Stimulated activated CD4-positive, alpha-beta T cell treated with anti-CD3 and anti-CD28 coated beads, TNF-alpha, amount 100 ng/mL, for 4 hours (primary cell): ENCODE measurements around the gene STX19.

ENCODE experiments used
- DNase-seq, 3 experiments: peaks; one replicate each; pipeline ENCODE4 v3.0.0-alpha.2; 2020; ENCODE audit warnings: low read depth in 3 of 3

Gene STX19

DNA sequence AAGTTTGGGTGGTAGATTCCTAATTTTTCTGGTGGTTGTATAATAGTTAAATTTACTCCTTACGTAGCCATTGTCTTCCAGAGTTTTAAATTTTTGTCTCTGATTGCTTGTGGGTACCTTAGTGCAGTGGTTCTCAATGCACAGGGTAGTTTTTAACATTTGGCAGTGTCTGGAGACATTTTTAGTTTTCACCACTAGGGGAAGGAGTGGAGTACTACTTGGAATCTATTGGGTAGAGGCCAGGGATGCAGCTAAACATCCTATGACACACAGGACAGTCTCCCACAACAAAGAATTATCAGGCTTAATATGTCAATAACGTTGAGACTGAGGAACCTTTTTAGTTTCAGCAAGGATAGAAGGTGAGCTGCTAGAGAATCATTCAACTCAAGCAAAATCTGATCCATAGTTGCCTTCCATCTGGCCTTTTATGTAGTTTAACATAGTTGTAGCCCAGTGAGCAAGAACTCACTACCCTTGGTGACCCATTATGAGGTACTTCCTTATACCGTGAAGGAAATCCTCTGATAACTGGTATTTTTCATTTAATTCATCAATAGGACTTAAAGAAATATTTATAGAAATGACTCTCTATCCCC, 8.6 kb upstream of the STX19 start:
- DNase-seq, result no peak

DNA sequence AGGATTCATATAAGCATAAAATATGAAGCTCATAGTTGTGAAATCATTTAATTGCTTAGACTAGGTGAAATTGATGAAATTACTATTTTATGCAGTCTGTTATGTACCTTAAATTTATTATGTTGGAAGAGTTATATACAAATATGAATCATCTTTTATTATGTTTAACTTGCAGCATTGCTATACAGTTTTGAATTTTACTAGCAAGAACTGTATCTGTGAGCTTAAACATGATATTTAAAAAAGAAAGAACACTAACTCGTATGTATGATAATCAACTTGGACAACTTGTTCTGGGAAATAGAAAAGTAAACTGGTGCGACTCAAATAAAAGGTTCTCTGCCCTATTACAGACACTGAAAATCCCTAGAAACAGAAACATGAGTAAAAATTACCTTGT, 1.8 kb downstream of the STX19 start:
- no peak for DNase-seq

DNA sequence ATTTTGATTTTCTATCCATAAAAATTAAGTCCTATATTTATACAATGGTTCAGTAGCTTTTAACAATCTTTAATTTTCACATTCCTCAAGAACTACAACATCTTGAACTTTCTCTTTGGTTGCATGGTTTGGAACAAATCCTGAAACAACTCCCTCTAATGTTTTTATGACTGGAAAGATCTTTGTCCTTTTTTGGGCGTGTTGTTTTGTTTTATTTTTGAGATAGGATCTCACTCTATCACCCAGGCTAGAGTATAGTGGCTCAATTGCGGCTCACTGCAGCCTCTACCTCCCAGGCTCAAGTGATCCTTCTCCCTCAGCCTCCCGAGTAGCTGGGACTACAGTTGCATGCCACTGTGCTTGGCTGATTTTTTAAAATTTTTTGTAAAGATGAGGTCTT, 4.0 kb downstream of the STX19 start:
- no peak for DNase-seq

DNA sequence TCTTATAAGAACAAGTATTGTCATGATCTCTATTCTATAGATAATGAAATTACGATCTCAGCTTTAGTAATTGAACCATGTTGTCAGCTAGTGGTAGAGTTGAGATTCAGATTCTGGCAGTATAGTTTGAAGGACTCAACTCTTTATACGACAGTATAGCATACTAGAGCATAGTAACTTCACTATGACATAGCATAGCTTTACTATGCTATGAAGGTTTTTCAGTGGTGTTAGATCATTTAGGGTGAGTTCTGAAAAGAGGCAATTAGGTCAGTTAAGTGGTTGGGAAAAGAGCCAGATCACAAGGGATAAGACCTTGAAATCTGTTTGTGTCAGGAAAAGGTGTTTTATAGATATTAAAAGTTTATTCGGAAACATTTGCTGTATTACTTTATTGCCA, 8.1 kb downstream of the STX19 start:
- no peak for DNase-seq

DNA sequence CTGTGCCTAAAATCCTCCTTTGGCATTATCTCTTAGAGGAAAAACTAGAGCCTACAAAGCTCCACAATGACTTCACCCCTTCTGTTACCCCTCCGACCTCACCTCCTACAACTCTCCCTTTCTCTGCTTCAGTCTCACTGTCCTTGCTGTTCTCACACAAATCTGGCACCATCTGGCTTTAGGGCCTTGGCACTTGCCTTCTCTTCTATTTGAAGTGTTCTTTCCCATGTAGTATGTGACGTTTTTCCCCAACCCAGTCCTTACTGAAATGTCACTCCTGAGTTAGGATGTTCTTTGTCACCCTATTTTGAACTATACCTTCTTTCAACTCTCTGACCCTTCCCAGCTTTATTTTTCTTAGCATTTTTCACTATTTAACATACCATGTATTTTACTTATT, 8.7 kb downstream of the STX19 start:
- DNase-seq, result no peak

DNA sequence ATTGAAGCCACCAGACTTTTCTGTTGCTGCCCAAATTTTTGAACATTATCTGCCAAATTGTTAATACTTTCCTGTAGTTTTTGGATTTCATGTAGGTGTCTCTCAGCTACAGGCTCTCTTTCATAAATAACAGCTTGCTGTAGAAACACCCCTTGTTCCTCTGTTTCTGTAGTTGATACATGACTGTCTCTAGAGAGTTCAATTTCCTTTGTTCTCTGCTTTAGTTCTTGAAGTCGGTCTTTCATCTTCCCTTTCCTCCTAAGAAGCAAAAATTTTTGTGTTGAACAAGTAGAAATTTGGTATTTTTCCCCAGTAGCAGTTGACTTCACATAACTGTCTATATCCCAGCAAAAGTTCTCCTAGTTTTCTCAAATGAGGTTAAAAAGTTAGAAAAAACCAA, 13.4 kb downstream of the STX19 start:
- DNase-seq, result no peak

DNA sequence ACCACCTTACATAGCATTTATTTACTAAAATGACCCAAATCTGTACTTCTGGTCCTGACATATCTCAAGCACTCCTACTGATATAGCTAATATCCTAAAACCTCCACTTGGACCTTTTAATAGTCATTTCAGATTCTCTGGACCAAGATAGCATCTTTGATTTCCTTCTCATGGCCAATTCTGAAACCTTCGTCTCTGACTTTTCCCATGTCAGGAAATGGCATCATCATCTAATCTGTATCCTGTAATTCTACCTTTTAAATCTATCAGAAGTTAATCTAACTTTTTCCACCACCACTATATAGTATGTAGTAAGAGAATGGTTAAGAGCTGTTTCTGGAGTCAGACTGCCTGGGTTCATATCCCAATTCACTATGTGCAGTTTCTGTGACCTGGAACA, 16.2 kb downstream of the STX19 start:
- no peak for DNase-seq

DNA sequence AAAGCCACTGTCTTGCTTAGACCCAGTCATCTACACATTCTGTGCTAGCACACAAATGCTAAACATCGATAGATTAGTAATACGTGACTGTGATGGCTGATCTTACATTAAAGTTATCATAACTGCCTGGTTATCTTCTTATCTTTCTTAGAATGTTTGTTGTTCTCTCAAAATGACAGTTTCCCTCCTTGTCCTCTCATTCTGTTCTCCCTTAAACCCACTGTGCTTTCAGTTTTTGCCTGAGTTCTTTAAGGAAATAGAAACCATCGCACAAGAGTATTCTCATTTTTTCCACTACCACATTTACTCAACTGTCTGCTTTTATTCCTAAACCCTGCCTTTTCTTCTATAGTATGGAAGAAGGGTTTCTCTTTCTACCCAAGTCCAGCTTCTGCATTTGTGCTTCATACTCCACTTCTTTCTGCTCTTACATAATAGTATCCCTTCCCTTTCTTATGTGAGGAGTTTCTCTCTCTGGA, 17.1 kb downstream of the STX19 start:
- DNase-seq, result no peak

DNA sequence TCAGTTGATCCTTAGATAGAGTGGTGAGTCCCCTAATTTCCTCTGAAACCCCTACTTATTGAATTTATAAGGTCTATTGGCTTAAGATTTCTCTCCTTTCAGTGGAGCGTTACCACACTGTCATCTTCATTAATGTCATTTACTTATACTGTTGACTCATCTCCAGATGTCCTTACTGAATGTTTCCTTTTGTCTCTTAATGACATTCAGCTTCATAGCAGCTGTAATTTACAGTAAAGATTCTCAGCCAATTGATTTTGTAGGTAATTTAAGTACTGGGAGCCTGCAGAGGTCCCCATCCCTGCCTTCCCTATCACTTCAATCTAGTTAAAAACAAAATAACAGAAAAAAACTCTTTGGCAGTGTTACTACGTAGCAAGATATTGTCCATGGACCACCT, 18.8 kb downstream of the STX19 start:
- DNase-seq, result no peak

DNA sequence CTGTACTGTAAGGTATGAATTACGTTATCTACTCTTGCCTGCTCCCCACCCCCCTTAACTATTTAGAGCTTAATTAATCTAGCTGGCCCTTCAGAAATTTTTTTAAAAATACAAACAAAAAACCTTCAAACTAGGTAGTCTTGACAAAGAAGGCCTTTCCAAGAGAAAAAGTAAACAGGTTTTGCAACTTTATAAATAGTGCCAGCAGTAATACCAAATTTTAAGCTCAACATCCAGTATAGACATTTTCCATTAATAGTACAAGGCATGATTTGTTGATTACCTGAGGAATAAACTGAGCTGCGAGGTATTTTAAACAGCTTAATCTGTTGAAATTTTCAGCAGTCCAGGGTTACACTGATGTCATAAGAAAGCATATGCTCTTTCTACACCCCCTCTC, 20.1 kb downstream of the STX19 start:
- no peak for DNase-seq

DNA sequence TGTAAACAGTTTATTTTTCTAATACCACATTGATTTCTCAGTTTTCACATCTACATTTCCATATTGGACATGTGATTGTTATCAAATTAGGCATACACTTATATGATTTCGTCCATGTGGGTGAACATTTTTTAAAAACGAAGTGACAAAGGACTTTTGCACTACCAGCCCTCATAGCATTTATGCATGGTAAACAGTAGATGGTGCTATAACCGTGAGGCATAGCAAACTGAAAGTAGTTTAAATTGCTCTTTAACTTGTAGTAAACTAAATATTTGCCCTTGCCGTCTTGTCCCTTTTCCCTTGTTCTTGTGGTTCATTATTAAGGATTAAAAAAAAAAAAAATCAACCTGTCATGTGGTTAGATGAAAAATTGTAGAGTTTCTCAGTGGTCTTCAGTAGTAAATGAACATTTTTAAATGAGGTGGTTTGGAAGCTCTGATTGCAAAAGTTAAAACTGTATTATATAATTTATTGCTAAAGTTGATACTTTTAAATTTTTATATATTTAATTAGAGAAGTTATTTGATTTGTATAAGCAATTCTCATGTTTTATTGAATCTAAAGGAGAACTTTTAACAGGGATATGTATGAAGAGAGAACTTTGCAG, 24.0 kb downstream of the STX19 start:
- DNase-seq, result no peak

DNA sequence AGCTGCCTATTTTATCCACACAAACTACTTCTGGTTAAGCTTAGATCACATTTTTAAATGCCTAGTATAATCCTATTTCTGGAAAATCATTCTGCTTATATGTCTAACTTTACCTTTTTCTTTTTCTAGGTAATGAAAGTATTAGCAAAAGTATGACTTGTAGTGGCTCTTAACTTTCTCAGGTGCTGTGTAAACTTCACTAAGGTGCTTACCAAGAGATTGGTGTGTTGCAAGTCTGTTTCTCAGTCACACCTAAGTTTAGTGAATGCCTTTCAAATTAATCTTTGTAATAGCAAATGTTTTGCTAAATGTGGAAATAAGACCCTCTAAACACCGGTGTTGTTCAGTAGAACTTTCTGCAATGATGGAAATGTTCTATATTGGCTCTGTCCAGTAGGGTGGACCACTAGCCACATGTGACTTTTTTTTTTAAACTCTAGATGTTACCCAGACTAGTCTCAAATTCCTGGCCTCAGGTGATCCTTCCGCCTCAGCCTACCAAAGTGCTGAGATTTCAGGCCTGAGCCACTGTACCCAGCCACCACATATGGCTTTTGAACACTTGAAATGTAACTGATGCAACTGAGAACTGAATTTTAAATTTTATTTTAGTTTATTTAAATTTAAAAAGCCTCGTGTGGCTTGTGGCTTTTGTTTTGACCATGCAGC, 26.4 kb downstream of the STX19 start:
- no peak for DNase-seq

DNA sequence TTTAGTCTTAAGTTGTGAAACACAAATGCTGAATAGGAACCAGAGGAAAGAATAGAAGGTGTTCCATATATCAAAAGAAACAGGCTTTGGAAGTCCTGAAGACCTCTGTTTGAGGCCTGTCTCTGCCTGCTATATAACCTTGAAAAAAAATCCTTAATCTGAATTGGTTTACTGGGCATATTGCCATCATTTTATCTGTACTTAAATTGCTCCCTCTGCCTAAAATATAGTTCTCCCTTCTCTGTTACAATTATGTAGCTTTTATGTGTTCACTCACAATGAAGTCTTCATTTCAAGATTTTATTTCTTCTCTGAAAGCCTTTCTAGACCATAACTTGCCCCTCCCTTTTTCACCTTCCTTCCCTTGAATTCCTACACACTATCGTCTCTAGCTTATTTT, 27.2 kb downstream of the STX19 start:
- DNase-seq, result no peak

DNA sequence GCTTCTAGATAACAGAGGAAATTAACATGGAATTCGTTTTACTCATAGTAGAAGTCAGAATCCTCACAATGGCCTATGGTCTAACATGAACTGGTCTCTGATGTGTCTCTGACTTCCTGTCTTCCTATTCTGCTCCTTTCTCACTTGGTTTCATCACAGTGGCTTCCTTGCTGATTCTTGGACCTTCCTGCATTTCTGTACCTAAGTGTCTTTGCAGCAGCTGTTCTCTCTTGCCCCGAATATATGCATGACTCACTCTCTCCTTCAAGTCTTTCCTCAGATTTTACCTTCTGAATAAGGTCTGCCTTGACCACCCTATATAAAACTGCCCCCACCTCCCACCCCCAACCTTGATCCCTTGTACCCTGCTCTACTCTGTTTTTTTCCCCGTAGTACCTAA, 34.3 kb downstream of the STX19 start:
- no peak for DNase-seq

DNA sequence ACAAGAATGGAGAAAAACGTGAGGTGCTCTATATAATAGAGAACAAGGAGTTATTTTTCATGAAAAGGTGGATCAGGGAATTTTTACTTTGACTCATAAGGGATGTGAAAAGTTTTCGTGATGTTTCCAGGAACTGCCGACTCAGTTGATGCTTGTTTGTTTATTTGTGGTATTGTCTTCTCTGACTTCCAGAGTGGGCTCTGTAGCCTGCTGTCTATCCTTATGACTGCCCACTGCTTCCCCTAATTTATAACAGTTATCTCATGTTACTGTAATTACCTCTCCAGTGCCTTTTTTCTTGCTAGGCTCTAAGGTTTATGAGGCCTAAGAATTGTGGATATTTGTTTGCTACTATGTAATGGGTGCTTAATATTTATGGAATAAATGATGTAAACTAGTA, 36.2 kb downstream of the STX19 start:
- no peak for DNase-seq

DNA sequence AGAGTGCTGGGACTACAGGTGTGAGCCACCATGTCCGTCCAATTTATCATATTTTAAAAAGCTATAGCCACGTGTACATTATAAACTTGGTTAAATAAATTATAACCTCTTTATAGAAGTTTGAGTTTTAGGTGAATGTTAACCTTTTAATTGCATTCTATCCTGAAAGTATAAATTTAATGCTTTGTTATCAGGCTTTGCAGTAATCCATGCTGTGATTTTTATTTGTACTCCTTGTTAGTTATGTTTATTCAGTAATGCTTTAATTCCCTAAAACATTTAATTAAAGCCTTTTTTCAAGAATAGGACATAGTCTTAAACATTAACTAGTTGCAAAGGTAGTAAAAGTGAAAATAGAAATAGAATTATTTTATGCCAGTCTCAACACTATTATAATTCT, 36.8 kb downstream of the STX19 start:
- no peak for DNase-seq

DNA sequence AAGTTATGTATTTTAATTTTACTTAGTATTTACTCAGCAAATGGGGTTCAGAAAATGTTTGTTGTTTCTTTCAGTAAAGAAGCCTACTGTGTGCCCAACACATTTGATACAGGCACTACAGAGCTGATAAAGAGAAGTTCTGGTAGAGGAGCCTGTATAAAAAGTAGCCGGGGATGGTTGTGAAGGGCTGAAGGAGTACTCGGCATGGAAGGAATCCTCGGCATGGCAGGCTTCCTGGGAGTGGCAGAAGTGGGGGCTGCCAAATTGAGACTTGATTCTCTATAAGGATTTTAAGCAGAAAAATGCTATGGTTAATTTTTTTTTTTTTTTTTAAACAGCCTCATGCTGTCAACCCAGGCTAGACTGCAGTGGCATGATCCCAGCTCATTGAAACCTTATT, 39.2 kb downstream of the STX19 start:
- DNase-seq, result no peak

DNA sequence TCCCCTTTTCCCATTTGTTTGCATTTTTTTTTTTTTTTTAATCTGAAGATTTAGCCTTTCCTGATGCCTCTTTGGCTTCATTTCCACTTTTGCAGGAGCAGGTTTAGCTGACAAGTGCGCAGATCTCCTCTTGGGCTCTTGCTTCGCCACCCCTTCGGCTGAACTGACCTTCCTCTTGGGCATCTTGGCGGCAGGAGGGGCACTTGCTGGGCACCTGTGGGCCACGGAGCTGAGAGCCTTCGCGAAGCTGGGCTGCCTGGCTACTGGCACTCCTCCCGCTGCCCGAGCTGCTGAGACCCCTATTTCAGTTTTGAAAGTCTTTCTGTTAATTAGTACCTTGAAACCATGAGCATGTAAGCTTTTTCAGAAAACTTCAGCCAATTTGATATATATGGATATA, 39.6 kb downstream of the STX19 start:
- DNase-seq, result no peak

DNA sequence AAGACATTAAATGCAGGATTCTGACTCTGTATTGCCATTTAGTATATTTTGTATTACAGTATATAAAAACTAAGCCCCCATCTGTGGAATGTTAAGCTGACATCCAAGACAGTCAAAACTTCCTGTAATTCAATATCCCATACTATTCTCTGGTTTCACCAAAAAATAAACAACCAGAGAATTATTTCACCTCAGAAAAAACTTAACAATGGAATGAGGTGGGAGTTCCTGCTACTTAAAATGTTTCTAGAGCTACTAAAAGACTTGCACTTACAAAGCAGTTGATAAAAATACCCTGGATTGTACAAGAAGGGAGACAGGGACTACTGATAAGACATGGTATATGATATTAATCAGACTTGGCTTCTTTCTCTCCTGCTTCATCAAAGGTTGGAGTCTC, 40.1 kb downstream of the STX19 start:
- no peak for DNase-seq

DNA sequence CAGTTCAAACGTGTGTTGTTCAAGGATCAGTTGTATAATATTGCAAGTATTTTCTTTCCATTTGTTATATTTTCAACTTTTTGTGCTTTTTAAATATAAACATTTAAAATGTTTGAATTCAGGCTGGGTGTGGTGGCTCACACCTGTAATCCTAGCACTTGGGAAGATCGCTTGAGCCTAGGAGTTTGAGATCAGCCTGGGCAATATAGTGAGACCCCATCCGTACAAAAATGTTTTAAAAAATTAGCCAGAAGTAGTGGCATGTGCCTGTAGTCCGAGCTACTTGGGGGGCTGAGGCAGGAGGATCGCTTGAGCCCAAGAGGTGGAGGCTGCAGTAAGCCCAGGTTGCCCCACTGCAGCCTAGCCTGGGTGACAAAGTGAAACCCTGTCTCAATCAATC, 43.8 kb downstream of the STX19 start:
- no peak for DNase-seq

DNA sequence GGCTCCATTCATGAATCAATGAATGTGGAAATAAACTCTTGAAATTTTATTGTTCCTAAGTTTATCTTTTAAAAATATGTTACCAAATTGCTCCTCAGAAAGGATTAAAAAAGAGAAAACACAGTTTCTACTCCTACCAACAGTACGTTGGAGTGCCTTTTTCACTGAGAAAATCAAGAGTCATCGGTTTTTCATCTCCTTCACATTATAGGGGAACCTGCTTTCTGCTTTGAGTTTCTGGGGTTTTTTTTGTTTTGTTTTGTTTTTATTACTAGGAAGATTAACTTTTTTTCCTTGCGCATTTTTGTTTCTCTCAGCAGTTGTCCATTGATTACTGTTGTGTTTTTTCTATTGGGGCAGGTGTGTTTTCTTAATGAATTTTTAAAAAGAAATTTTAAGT, 45.0 kb downstream of the STX19 start:
- no peak for DNase-seq

DNA sequence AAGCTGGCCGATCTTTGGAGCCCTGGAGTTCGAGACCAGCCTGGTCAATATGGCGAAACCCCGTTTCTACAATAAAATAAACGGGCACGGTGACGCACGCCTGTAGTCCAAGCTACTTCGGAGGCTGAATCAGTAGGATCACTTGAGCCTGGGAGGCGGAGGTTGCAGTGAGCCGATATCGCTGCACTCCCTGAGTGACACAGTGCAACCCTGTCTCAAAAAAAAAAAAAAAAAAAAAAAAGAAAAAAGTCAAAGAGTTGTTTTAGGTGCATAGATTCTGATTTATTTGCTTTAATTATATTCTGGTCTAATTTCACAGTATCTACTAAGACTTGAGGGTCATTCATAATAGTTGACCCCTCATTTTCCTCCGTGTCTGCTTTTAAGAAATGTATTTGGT, 46.7 kb downstream of the STX19 start:
- no peak for DNase-seq

DNA sequence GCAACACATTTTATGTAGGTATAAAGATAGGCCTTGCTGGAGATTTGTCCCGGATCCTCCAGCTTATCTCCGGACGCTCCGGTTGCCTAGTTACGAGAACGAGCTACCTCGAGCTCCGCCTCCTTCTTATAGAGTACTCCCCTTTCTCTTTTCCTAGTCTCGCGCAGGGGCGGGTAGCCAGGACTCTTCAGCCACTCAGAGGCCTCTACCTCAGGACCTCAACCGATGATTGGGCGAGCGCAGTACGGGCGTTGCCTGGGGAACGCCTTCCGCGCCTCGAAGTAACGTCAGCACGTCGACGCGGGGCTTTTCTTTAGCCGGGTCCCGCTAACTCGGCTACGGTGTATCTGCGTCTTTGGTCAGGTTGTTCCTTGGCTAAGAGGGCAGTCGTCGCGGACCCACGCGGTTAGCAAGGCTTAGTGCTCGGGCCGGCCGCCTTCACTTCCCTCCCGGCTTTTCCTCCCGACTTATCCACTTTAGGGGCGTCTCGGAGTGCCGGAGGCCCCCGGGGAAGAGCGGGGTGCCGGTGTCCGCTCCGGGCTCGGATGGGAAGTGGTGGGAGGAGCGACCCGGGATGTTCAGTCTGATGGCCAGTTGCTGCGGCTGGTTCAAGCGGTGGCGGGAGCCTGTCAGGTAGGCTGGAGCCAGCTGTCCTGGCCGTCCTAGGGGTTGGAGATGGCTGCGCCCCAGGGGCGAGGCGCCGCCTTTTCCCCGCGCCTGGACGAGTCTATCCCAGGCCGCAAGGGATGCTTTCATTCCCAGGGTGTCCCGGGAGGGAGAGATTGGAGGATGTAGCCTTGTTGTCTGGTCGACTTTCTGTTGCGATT, 48.3 kb downstream of the STX19 start, which contains the start of gene ARL13B:
Gene ARL13B, plus strand, starts transcription at position 306 of the 827 bp plus-strand sequence. Its CDS starts 269 bp downstream, at position 575.
- peak; percentile 75 to 90 (median 89) for DNase-seq
